Head of caudate nucleus (tissue), 42 donors: ENCODE measurements around the gene ZBTB17.
"Not testable (repeated sequence)": the region's sequence is repeated elsewhere in the genome, so short reads cannot be mapped to it uniquely, and the experiment has no call there.

ENCODE experiments used
- DNase-seq, 42 donors: peaks; one replicate each; pipeline versions ENCODE4 v3.0.0 to v3.0.0-alpha.2; 2020 to 2021; ENCODE audit warnings: mixed read lengths in 7 of 42
- intact Hi-C: fragments of 100-400 bp; cut with DNase I; formaldehyde crosslinking; loops from one replicate; pipeline ENCODE4 v1.15.0; 2022

Gene ZBTB17

GRCh38 chr1:15931884-15932283, 44.0 kb downstream of the ZBTB17 start:
- DNase-seq: peak in 1 of 42 donors; percentile 35
- intact Hi-C loops: no loop called here

- peak in 2 of 42 donors; percentile 23 to 34 for DNase-seq
- intact Hi-C loops: no loop called here
These were observed 44.5 kb downstream of the ZBTB17 start for GRCh38 chr1:15931401-15931800.

GRCh38 chr1:15928971-15929965, 46.6 kb downstream of the ZBTB17 start:
- intact Hi-C loops: no loop called here
- DNase-seq: peak in 1 of 42 donors; percentile 31

DNA sequence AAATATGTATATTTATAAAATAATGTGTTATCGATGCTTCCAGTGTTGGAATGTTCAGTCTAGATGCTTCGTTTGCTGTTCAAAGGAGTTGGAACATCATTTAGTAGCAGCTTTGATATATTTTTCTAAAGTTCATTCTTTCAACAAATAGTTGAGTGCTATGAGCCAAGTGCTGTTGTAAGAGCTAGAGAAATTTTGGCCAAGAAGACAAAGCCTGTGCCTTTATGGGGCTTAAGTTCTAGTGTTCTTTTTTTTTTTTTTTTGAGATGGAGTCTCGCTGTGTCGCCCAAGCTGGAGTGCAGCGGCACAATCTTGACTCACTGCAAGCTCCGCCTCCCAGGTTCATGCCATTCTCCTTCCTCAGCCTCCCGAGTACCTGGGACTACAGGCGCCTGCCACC, 49.5 kb downstream of the ZBTB17 start:
- intact Hi-C loops, DNase-seq: not testable (repeated sequence)

- DNase-seq: no peak
- intact Hi-C loops: no loop called here
These were observed 52.7 kb downstream of the ZBTB17 start for GRCh38 chr1:15923241-15923640.

- no peak for DNase-seq
- intact Hi-C loops: no loop called here
These were observed 56.8 kb downstream of the ZBTB17 start for GRCh38 chr1:15918962-15919715.

- DNase-seq: no peak
- intact Hi-C loops: no loop called here
These were observed 59.0 kb downstream of the ZBTB17 start for GRCh38 chr1:15916916-15917315.

DNA sequence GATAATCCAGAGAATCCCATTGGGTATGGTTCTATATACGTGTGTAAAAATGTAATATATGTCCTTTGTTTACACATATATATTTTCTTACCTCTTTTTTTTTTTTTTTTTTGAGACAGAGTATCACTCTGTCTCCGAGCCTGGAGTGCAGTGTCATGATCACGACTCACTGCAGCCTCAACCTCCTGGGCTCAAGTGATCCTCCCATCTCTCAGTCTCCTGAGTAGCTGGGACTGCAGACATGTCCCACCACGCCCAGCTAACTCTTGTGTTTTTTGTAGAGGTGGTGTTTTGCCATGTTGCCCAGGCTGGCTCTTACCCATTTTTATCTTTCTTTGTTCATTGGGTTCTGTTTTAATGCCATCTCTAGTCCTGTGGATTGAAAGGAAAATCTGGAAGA, 59.5 kb downstream of the ZBTB17 start:
- DNase-seq: no peak

GRCh38 chr1:15915991-15916390, 59.9 kb downstream of the ZBTB17 start:
- no peak for DNase-seq
- intact Hi-C loops: no loop called here

More for the DNA sequence above, 59.5 kb downstream of the ZBTB17 start:
- intact Hi-C loops: no loop called here

DNA sequence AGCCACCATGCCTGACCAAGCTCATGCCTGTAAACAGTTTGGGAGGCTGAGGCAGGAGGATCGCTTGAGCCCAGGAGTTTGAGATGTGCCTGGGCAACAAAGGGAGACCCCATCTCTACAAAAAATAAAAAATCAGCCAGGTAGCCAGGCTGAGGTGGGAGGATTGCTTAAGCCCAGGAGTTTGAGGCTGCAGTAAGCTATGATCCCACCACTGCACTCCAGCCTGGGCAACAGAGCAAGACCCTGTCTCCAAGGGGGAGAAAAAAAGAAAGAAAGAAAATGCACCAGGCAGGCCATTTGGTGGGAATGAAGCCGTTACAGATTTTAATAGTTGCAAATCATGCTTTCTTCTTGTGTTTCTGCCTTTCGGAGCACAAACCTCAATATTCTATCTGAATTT, 62.3 kb downstream of the ZBTB17 start:
- intact Hi-C loops, DNase-seq: not testable (repeated sequence)

GRCh38 chr1:15911927-15912326, 64.0 kb downstream of the ZBTB17 start:
- DNase-seq: no peak
- intact Hi-C loops: no loop called here

DNA sequence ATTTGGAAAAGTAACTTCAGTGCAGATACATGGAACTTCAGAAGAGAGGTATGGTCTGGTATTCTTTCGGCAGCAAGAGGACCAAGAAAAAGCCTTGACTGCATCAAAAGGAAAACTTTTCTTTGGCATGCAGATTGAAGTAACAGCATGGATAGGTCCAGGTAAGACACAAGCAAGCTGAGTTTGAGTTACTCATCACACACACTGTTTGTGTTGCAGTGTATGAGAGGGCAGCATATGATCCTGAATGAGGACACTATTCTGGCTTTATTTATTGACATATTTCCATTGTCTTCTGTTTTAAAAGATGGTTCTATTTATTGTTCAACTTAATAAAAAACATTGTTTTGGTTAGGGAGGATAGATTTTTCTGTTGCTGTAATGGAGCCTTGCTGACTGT, 64.8 kb downstream of the ZBTB17 start:
- DNase-seq: no peak
- intact Hi-C loops: no loop called here

- no peak for DNase-seq
- intact Hi-C loops: no loop called here
These were observed 67.3 kb downstream of the ZBTB17 start for GRCh38 chr1:15908597-15908996.

DNA sequence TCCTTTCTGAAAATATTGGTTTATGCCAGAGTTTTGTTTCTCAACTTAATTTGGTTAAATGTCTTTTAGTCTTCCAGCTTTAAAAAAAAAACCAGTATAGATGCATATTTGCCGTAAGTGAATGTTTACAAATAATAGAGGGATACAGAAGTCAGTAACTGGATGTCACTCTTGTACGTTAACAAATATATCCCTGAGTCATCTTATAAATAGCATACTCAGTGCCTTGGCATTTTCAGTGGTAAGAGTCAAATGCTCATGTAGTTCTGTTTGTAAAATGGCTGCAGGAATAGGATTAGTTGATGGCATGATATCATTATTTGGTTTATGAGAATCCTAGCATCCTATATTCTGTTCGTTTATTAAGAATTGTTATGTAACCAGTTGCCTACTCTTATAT, 73.0 kb downstream of the ZBTB17 start:
- intact Hi-C loops: no loop called here
- no peak for DNase-seq

DNA sequence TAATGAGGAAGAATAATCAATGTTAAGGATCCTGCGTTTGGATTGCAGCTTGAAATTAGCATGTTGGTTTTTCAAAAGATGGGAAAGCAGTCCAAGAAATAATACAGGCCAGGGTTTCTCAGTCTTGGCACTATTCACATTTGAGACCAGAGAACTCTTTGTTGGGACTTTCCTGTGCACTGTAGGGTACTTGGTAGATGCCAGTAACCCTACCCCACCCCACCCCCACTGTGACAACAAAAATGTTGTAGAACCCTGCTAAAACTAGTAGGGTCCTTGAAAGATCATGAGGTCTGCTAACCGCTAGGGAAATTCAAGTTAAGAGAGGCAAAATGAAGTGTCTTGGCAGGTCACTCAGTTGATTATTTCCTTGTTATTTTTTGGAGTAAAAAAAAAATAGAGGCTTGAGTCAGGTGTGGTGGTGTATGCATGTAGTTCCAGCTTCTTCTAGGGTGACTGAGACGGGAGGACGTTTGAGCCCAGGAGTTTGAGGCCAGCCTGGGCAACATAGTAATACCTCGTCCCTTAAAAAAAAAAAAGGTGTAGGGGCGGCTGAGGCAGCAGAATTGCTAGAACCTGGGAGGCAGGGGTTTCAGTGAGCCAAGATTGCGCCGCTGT, 75.1 kb downstream of the ZBTB17 start:
- peak in 1 of 42 donors; percentile 20 for DNase-seq
- intact Hi-C loops: no loop called here

DNA sequence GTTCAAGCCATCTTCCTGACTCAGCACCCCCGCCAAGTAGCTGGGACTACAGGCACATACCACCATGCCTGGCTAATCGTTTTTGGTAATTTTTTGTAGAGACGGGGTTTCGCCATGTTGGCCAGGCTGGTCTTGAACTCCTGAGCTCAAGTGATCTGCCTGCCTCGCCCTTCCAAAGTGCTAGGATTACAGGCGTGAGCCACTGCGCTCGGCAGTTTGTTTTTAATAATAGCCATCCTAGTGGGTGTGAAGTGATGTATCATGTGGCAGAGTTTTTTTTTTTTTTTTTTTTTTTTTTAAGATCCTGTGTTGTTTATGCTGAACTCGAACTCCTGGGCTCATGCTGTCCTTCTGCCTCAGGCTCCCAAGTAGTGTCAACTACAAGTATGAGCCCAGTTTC, 76.6 kb downstream of the ZBTB17 start:
- intact Hi-C loops: no loop called here

GRCh38 chr1:15896841-15897610, 78.9 kb downstream of the ZBTB17 start:
- DNase-seq, intact Hi-C loops: not testable (repeated sequence)

More for the DNA sequence above, 76.6 kb downstream of the ZBTB17 start:
- DNase-seq: no peak

DNA sequence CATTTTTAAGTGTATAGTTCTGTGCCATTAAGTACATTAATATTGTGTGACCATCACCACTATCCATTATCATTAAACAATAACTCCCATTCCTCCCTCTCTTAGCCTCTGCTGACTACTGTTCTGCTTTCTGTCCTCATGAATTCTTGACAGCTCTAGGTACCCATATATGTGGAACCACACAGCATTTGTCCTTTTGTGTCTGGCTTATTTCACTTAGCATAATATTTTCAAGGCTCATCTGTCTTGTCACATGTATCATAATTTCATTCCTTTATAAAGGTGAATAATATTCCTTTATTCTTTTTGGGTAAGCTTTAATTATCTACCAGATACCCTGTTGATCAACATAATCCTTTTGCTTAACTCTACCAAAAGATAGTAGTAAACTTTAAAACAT, 80.7 kb downstream of the ZBTB17 start:
- intact Hi-C loops: no loop called here
- DNase-seq: no peak
